Measurements from ENCODE around the gene ZNF155.

Gene ZNF155

GRCh38 chr19:44005973-44006372 lies 22.0 kb downstream of the ZNF155 start:
- peak; percentile 45 for DNase-seq

GRCh38 chr19:44007473-44007872 lies 23.5 kb downstream of the ZNF155 start:
- no peak for DNase-seq

- no peak for DNase-seq
Observed at GRCh38 chr19:44010468-44010867, 26.5 kb downstream of the ZNF155 start.

- DNase-seq, result no peak
Observed at GRCh38 chr19:44019498-44019897, 35.5 kb downstream of the ZNF155 start.

GRCh38 chr19:44021221-44021620 lies 37.2 kb downstream of the ZNF155 start:
- DNase-seq, result no peak

- DNase-seq, result no peak
Observed at GRCh38 chr19:44024900-44025216, 40.9 kb downstream of the ZNF155 start.

GRCh38 chr19:44025217-44025936 lies 41.4 kb downstream of the ZNF155 start, which contains the start of gene ZNF222:
ZNF222 (plus strand) TSS chr19:44025379; CDS start chr19:44025437, 58 bp downstream.
- DNase-seq, result peak; percentile 96

GRCh38 chr19:44026622-44027021 lies 42.6 kb downstream of the ZNF155 start:
- DNase-seq, result no peak

GRCh38 chr19:44032001-44032610 lies 48.1 kb downstream of the ZNF155 start:
- DNase-seq, result no peak

- no peak for DNase-seq
Observed at GRCh38 chr19:44042147-44042546, 58.2 kb downstream of the ZNF155 start.
